HG03457 (cell line): Measurements from ENCODE around the gene CCDC77.

ENCODE experiments used
- ATAC-seq: cut with Tn5 transposase; IDR thresholded peaks from one replicate; pipeline ENCODE4 v1.9.1; 2021; ENCODE audit warnings: moderate number of reproducible peaks; ENCODE audit not compliant: unreplicated experiment

CCDC77 gene

DNA sequence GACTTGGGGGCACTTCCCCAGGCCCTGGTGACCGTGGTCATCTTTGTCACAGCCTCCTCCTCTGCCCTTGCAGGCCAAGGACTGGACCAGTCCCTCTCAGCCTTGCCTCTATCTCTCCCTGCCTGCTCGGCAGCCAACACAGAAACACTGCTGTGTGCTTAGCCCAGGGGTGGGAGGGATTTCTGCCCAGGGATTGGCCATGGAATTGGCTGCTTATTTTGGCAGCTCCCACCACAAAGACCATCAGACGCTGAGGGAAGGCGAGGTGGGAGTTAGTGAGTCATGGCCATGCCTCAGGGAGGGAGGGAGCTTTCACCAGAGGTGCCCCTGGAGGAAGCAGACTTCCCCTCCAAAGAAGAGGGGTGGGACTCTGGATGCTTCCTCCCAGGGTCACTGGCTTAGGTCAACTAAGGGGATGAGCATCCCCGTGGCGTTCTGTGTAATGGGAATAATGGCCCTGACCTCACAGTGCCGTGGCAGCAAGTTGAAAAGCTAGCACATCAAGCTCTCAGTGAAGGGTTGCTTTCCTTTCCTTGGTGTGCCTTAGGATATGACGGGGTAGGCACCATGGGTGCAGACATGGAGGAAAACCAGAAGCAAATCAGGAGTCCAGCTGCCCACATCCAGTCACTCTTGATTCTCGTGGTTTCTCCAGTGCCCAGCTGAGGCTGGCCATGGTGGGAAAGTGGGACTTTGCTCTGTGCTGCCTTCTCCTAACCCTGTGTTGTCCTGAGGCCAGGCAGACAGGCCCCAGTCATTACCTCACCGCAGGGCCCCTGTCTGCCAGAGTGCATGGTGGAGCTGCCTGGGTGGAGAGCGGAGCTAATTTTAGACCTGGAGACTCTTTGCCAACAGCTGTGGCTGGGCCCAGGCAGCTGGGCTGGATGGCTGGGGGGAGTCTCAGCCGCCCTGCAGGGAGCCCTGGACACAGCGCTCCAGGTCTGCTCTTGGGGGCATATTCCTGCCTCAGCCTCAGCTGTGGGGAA, 79.7 kb downstream of the CCDC77 start:
- no peak for ATAC-seq

GRCh38 chr12:482061-482460, 80.6 kb downstream of the CCDC77 start:
- no peak for ATAC-seq

DNA sequence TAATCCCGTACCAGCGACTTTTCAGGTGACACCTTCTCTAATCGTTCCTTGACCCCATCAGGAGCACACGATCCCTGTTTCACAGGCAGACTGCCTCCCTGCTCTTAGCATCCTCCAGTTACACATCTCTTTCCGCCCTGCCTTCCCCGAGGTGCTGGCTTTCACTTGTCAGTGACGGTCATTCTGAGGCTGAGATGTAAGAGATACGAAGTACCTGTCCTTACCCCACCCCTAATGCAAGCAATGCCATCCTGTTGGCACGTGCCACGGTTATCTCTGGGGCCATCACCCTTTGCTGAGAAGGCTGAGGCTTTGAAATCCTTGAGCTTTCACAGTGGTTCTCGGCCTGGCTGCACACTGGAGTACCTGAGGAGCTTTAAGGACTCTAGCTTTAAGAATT, 82.7 kb downstream of the CCDC77 start:
- ATAC-seq = no peak

GRCh38 chr12:490260-490659, 88.8 kb downstream of the CCDC77 start:
- no peak for ATAC-seq
